HG03439 (cell line): Measurements from ENCODE around the gene ING5.
"Not testable (repeated sequence)": the region's sequence is repeated elsewhere in the genome, so short reads cannot be mapped to it uniquely, and the experiment has no call there.

Source experiments
- ATAC-seq: cut with Tn5 transposase; IDR thresholded peaks from one replicate; pipeline ENCODE4 v1.9.1; 2021; ENCODE audit warnings: mild to moderate bottlenecking, moderate library complexity; ENCODE audit not compliant: unreplicated experiment

Gene ING5

DNA sequence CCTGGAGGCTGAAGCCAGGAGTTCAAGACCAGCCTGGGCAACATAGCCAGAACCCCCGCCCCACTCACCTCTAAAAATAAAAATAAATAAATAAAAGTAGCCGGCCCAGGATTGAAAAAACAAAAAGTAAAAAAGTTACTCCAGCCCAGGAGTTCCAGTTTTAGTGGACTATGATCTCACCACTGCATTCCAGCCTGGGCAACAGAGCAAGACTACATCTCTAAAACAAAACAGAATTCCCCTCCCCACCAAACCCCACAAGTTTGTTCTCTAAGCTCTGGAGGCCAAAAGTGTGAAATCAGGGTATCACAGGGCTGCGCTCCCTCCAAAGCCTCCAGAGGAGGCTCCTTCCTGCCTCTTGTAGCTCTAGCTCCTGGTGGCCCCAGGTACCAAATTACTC is 34.3 kb downstream of the ING5 start:
- no peak for ATAC-seq

GRCh38 chr2:241738040-241738686 is 36.3 kb downstream of the ING5 start:
- no peak for ATAC-seq

- ATAC-seq, result no peak
Measured at GRCh38 chr2:241739177-241739576, 37.3 kb downstream of the ING5 start.

DNA sequence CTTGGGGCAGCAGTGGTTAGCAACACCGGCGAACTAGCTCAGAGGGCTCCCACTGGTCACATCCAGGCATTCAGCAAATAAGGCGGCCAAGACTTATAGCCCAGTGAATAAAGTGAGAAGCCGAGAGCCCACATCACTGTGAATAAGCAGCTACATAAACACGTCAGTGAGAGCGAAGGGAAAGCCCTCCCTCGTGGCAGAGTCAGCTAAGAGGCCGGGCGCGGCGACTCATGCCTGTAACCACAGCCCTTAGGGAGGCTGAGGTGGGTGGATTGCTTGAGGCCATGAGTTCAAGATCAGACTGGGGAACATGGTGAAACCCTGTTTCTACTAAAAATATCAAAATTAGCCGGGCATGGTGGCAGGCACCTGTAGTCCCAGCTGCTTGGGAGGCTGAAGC is 37.8 kb downstream of the ING5 start:
- no peak for ATAC-seq

DNA sequence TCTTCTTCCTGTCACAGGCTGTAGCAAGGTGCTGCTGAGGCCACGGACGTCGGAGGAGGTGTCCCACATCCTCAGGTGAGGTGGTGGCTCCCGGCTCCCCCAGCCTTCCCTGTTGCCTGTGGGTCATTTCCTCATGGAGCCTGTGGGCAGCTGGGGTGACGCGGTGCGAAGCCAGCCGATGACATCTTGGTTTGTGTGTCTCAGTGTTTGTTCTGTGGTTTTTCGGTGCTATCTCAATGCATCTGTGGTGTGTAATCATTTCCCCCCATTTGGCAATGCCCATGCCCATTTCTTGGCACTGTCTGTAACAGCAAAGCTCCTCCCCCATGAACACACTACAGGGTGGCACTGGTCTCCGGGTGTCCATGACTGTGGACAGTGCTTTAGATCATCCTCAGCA is 39.2 kb downstream of the ING5 start:
- no peak for ATAC-seq

- ATAC-seq, result no peak
Measured at GRCh38 chr2:241742320-241742939, 40.6 kb downstream of the ING5 start.

- ATAC-seq, result not testable (repeated sequence)
Measured at GRCh38 chr2:241743008-241743407, 41.2 kb downstream of the ING5 start.

- no peak for ATAC-seq
Measured at GRCh38 chr2:241743620-241744019, 41.8 kb downstream of the ING5 start.

GRCh38 chr2:241744028-241744754 is 42.4 kb downstream of the ING5 start:
- no peak for ATAC-seq

- no peak for ATAC-seq
Measured at GRCh38 chr2:241745276-241745675, 43.4 kb downstream of the ING5 start.

DNA sequence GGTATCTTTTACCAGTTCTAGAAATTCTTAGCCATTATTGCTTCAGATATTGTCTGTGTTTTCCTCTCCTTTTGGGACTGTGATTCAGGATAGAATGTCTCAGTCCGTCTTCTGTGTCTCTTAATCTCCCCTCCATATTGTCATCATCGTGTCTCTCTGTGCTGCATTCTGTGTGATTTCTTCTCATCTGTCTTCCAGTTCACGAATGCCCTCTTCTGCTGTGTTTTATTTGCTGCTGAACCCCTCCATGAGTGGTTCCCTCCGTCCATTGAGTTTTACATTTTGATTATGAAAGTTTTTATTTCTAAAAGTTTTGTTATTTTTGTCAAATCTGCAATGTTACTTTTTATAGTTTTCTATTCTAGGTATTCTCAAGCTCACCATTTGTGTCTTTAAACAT is 44.2 kb downstream of the ING5 start:
- no peak for ATAC-seq

DNA sequence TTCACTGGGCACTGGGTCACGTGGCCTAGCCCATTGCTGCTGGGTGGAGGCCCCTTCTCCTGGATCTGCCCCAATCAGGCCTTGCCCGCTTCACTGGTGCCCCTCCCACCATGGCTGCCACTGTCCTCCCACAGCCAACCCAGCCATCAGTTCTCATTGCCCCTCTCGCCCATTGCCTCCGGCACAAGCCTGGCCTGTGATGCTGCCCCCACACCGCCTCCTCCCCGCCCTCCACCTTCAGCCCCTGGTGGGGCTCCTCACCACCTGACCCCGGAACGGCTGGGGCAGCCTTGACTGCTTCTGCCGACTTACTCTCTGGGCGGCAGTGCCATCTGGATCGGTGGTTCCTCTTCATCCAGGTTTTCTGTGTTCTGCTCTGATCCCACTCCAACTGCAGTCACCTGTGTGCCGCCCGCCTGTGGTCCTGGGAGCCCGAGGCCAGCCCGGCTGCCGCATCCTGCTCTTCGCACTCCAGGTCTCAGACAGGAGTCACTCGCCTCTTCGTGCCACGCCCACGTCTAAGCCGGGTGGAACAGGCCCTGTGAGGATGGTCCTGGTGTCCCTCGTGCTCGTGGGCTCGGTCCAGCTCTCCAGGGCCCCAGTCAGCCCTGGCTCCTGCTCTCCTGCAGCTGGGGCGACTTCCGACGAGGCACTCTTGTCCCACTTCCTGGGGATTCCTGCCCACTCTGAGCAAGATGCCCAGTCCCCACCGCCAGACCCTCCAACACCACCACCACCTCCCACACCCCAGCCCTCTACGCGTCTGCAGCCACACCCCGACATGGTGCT is 46.8 kb downstream of the ING5 start:
- no peak for ATAC-seq

DNA sequence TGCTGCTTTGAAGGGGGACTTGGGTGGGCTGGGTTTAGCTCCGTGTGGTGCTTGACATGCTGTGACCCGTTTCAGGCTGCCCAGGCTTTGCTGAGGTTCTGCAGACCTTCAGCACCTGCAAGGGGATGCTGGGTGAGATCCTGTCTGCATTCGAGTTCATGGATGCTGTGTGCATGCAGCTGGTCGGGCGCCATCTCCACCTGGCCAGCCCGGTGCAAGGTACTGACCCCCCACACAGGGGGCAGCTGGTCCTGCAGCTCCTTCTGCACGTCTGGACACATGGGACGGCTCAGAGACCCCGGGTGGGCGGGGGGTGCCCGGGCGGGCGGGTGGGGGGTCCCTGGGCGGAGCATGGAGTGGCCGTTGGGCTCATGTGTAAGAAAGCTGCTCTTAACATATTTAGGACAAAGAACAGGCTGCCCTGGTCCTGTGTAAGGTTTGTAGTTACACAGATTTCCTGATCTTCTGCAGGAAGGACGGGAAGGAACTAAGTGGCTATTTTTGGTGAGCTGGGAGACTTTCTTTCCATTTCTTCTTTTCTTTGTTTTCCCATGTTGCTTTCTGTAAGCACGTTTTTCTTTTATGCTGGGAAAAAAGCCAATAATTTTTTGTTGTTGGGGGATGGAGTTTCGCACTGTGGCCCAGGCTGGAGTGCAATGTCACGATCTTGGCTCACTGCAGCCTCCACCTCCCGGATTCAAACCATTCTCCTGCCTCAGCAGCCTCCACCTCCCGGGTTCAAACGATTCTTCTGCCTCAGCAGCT is 48.4 kb downstream of the ING5 start:
- no peak for ATAC-seq

DNA sequence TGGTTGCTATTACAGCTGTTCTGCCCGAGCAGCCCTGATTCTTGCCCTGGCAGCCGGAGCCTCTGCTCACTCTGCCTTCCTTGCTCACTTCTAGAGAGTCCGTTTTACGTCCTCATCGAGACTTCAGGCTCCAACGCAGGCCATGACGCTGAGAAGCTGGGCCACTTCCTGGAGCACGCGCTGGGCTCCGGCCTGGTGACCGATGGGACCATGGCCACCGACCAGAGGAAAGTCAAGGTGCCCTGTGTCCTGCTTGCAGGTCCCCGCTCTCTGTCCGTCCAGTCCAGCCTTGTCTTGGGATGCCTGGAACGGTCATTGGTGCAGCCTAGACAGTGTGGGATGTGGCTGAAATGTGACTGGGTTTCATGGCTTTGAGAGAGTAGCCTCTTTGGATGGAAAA is 49.3 kb downstream of the ING5 start:
- no peak for ATAC-seq

- ATAC-seq, result no peak
Measured at GRCh38 chr2:241751776-241752175, 49.9 kb downstream of the ING5 start.

- ATAC-seq, result no peak
Measured at GRCh38 chr2:241752253-241752652, 50.4 kb downstream of the ING5 start.

- no peak for ATAC-seq
Measured at GRCh38 chr2:241752689-241753276, 50.9 kb downstream of the ING5 start.

GRCh38 chr2:241753493-241753892 is 51.7 kb downstream of the ING5 start:
- no peak for ATAC-seq

GRCh38 chr2:241754042-241754441 is 52.2 kb downstream of the ING5 start:
- no peak for ATAC-seq

DNA sequence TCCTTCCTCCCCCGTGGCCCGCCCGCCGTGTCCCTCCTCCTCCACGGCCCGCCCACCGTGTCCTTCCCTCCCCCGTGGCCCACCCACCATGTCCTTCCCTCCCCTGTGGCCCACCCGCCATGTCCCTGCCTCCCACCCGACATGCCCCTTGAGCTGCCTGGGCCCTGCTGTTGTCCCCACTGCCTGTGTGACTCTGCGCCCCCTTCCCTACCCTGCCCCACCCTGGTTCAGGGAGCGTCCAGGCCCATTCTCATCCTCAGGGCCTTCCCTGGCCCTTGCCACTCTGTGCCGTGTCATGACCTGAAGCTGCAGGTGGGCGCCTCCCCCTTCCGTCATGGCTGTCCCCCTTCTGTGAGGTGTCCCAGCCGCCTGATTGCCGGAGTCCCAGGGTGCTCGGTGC is 53.3 kb downstream of the ING5 start:
- no peak for ATAC-seq
